ENCODE data around the gene RANBP6.

The RANBP6 gene

DNA sequence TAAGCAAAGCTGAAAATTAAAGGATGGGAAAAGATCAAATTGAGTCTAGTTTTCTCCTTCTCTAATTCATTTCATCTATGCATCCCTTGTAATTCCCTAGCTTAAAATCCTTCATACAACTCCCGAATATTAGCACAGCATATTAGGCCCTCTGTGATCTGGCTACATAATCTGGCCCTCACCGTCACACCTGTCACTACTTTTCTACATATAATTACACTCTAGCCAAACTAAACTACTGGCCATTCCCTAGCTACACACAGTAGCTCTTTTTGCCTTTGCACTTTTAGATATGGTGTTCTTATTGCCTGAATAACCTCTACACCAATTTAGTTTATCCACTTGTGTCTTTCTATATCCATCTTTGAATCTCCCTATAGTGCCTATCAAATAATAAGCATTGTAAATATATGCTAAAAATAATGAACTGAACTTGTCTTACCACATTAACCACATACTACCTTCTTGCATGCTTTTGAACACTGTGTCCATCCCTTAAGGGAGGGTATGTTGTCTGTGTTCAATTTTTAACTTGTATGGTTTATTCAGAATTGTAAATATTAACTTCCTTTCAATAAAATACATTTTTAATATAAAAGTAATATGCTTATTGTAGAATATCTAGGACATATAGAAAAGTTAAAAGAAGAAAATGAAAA is 15.9 kb downstream of the RANBP6 start:
- Histone ChIP-seq H2AFZ (ENCODE audit: low read length) (no peak overlapping the region), H3K27me3 (ENCODE audit: insufficient read depth, low read length) (no peaks in the 10 kb centered on the region), H4K20me1 (ENCODE audit: insufficient read depth, low read length) (no peaks in the 10 kb centered on the region), H3K9me3 (ENCODE audit: low read length) (no peaks in the 10 kb centered on the region), H3K79me2 (ENCODE audit: insufficient read depth, low read length) (peaks cover 66% of the 10 kb centered on the region), H3K4me2 (ENCODE audit: low read length) (peak overlapping the region; percentile 19; the same call in 1 of the 2 replicates), H3K4me1 (ENCODE audit: insufficient read depth, low read length, severe bottlenecking) (peaks cover 11% of the 10 kb centered on the region), H3K9me2 (ENCODE audit: low read depth, low read length) (no peaks in the 10 kb centered on the region), H3K27ac (ENCODE audit: low read depth, low read length, poor library complexity, severe bottlenecking) (no peak overlapping the region), H3K36me3 (ENCODE audit: insufficient read depth, low read length) (peaks cover 3% of the 10 kb centered on the region; the same call in 1 of the 2 replicates), H3K4me3 (ENCODE audit: low read depth, low read length, poor library complexity, severe bottlenecking) (no peak overlapping the region), H3K9ac (ENCODE audit: low read length) (no peak overlapping the region), H3F3A (ENCODE audit: insufficient read depth, low read length) (0 out of 2 replicates have a peak, but pooled peaks cover 3% of the 10 kb centered on the region)
- TF ChIP-seq CTCF (IDR thresholded peaks at IDR 0.05; ENCODE audit: low read length), result no peak
- TF ChIP-seq EZH2 (IDR thresholded peaks at IDR 0.05; ENCODE audit: borderline replicate concordance, low read length), result no peak

- no peak overlapping the region for H3K27ac ChIP-seq (ENCODE audit: low read depth, low read length, poor library complexity, severe bottlenecking)
- H3F3A ChIP-seq (ENCODE audit: insufficient read depth, low read length), result no peaks in the 10 kb centered on the region
- H2AFZ ChIP-seq (ENCODE audit: low read length), result no peak overlapping the region
- H3K9ac ChIP-seq (ENCODE audit: low read length), result no peak overlapping the region
- no peak overlapping the region for H3K4me3 ChIP-seq (ENCODE audit: low read depth, low read length, poor library complexity, severe bottlenecking)
- no peaks in the 10 kb centered on the region for H3K36me3 ChIP-seq (ENCODE audit: insufficient read depth, low read length)
- H3K27me3 ChIP-seq (ENCODE audit: insufficient read depth, low read length), result no peaks in the 10 kb centered on the region
- TF ChIP-seq CTCF (IDR thresholded peaks at IDR 0.05; ENCODE audit: low read length), result no peak
- TF ChIP-seq EZH2 (IDR thresholded peaks at IDR 0.05; ENCODE audit: borderline replicate concordance, low read length), result no peak
- H3K4me2 ChIP-seq (ENCODE audit: low read length), result no peak overlapping the region
- H3K9me3 ChIP-seq (ENCODE audit: low read length), result no peaks in the 10 kb centered on the region
- H3K9me2 ChIP-seq (ENCODE audit: low read depth, low read length), result no peaks in the 10 kb centered on the region
- H3K4me1 ChIP-seq (ENCODE audit: insufficient read depth, low read length, severe bottlenecking), result peaks cover 1% of the 10 kb centered on the region
- peaks cover 53% of the 10 kb centered on the region for H3K79me2 ChIP-seq (ENCODE audit: insufficient read depth, low read length)
- H4K20me1 ChIP-seq (ENCODE audit: insufficient read depth, low read length), result no peaks in the 10 kb centered on the region
Observed at GRCh38 chr9:5994493-5994892, 20.9 kb downstream of the RANBP6 start.

GRCh38 chr9:5988265-5988664 is 27.2 kb downstream of the RANBP6 start:
- H3F3A ChIP-seq (ENCODE audit: insufficient read depth, low read length), result no peaks in the 10 kb centered on the region
- peaks cover 10% of the 10 kb centered on the region for H3K79me2 ChIP-seq (ENCODE audit: insufficient read depth, low read length)
- no peaks in the 10 kb centered on the region for H3K9me3 ChIP-seq (ENCODE audit: low read length)
- H3K36me3 ChIP-seq (ENCODE audit: insufficient read depth, low read length), result no peaks in the 10 kb centered on the region
- H3K4me3 ChIP-seq (ENCODE audit: low read depth, low read length, poor library complexity, severe bottlenecking), result no peak overlapping the region
- H3K27me3 ChIP-seq (ENCODE audit: insufficient read depth, low read length), result no peaks in the 10 kb centered on the region
- no peak overlapping the region for H2AFZ ChIP-seq (ENCODE audit: low read length)
- no peak overlapping the region for H3K4me2 ChIP-seq (ENCODE audit: low read length)
- H4K20me1 ChIP-seq (ENCODE audit: insufficient read depth, low read length), result no peaks in the 10 kb centered on the region
- no peaks in the 10 kb centered on the region for H3K4me1 ChIP-seq (ENCODE audit: insufficient read depth, low read length, severe bottlenecking)
- no peak for TF ChIP-seq EZH2 (IDR thresholded peaks at IDR 0.05; ENCODE audit: borderline replicate concordance, low read length)
- no peak for TF ChIP-seq CTCF (IDR thresholded peaks at IDR 0.05; ENCODE audit: low read length)
- H3K27ac ChIP-seq (ENCODE audit: low read depth, low read length, poor library complexity, severe bottlenecking), result no peak overlapping the region
- no peaks in the 10 kb centered on the region for H3K9me2 ChIP-seq (ENCODE audit: low read depth, low read length)
- no peak overlapping the region for H3K9ac ChIP-seq (ENCODE audit: low read length)

Data from OCI-LY1 (cell line).